HG03378 (cell line): ENCODE measurements around the gene FILIP1L.
"Not testable (repeated sequence)": the region's sequence is repeated elsewhere in the genome, so short reads cannot be mapped to it uniquely, and the experiment has no call there.

Experiments
- ATAC-seq: cut with Tn5 transposase; IDR thresholded peaks from one replicate; pipeline ENCODE4 v1.9.1; 2021; ENCODE audit warnings: mild to moderate bottlenecking, moderate library complexity; ENCODE audit not compliant: unreplicated experiment

FILIP1L gene

DNA sequence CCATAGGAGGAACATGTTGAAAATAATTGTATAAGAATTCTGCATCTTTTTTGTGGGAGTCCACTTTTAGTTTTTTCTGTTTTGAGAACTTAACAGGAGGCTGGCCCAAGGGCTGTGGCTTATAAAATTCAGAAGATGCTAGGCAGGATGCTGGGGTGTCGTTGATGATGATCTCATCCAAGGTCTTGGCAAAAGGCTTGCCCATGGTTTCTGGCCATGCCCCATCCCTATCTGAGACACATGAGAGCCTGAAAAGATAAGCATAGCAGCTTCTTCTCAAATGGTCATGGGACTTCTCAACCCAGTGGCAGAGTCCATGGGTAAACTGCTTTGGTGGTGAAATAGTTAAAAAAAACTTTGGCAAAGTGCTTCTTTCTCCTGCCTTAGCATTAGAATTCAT lies 261.4 kb downstream of the FILIP1L start:
- no peak for ATAC-seq

DNA sequence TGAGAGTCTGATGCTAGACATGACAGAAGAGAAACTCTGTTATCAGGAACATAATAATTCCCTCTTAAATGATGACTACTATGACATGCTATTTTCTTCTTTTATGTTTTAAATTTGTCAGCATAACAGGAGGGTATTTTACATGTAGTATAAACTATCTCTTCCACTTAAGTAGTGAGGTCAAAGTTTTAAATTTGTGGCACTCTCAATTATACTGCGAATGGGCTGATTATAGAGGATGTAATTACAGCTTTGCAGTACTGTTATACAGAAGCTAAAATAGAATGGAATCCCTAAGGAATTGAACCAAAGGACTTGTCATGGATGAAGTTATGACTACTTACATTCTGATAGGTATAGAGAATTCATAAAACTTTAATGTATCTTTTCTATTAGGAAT lies 262.3 kb downstream of the FILIP1L start:
- no peak for ATAC-seq

- ATAC-seq = no peak
These were observed 263.7 kb downstream of the FILIP1L start for GRCh38 chr3:99850608-99851007.

GRCh38 chr3:99848433-99848832 lies 265.9 kb downstream of the FILIP1L start:
- no peak for ATAC-seq

- ATAC-seq = no peak
These were observed 267.7 kb downstream of the FILIP1L start for GRCh38 chr3:99846477-99847160.

DNA sequence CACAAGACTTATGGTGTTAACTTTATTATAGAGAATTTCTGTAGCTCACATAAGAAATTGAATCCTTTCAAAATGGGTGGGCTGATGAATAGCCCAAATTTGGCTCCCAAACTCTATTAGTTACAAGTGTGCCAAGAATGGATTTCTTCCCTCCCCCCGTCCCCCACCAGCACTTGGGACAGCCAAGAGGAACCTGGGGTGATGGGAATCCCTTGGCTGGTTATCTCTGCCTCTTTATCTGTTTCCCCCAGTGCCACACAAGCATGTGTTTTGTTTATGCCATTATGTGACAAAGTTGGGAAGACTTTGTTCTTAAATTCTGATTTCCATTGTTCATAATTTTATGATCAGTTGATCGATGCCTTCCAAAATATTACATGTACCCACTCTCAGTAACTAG lies 268.3 kb downstream of the FILIP1L start:
- no peak for ATAC-seq

- no peak for ATAC-seq
These were observed 269.0 kb downstream of the FILIP1L start for GRCh38 chr3:99845331-99845730.

DNA sequence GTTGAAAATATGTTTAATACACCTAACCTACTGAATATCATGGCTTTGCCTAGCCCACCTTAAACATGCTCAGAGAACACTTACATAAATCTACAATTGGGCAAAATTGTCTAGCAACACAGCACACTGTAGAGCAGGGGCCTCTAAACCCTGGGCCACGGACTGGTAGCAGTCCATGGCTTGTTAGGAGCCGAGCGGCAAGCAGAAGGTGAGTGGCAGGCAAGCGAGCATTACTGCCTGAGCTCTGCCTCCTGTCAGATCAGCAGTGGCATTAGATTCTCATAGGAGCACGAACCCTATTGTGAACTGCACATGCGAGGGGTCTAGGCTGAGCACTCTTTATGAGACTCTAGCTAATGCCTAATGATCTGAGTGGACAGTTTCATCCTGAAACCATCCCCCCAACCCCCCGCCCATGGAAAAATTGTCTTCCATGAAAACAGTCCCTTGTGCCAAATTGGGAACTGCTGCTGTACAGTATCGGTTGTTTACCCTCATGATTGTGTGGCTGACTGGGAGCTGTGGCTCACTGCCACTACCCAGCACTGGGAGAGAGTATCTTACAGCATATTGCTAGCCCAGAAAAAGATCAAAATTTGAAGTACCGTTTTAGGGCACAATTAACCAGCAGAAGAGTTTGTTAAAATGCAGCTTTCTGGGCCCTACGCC lies 270.6 kb downstream of the FILIP1L start:
- peak; percentile 21 for ATAC-seq

DNA sequence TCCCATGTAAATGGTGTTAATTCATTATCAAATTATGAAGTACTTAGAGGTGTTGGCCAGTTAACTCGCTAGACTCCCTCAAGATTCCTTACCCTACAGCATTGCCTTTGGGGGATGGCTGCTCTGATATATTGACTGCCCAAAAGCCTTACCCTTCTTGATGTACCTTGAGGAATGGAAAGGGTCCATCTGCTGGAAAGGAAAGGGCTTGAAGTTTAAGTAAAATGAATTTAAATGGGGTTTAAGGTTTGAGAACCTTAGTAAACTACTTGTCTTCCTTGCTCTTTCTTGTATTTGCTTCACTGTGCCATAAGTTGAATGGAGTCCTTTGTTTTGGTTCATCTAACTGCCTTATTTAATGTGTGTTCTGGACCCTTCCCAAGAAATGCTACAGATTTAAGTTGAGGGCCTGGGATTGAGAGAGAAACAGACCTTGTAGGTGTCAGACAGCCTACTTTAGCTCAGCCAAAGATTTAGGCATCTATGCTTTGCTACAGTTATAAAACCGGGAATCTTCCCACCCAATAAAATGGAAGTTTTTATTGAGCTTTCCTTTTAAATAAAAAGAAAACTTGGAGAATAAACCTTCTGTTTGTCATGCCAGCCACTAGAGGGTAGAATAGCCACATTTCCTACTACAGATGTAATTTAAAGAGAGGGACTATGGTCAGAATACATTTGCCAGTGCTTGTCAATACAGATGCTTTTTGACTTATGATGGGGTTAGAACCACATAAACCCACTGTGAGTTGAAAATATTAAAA lies 271.3 kb downstream of the FILIP1L start:
- peak; percentile 51 for ATAC-seq

DNA sequence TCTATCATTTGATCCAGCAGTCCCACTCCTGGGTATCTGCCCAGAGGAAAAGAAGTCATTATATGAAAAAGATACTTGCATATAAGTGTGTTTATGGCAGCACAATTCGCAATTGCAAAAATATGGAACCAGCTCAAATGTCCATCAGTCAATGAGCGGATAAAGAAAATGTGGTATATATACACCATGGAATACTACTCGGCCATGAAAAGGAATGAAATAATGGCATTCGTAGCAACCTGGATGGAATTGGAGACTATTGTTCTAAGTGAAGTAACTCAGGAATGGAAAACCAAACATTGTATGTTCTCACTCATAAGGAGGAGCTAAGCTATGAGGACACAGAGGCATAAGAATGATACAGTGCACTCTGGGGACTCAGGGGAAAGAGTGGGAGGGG lies 272.4 kb downstream of the FILIP1L start:
- not testable (repeated sequence) for ATAC-seq

DNA sequence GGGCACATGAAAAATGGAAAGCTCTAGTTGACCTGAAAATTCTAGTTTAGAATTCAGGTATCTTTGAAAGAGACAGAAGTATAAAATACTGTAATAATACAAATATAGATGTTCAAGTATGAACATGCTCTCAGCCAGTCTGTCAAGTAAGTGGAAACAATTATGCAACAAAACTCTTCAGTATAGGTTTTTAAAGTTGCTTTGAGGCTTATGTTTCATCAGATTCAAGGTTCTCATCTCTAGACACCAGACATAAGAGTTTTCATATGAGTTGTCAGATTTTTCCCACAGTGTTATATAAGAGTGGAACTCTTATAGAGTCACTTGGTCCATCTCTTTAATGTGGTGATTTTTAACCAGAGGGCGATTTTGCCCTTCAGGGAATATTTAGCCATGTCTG lies 274.7 kb downstream of the FILIP1L start:
- ATAC-seq = no peak

DNA sequence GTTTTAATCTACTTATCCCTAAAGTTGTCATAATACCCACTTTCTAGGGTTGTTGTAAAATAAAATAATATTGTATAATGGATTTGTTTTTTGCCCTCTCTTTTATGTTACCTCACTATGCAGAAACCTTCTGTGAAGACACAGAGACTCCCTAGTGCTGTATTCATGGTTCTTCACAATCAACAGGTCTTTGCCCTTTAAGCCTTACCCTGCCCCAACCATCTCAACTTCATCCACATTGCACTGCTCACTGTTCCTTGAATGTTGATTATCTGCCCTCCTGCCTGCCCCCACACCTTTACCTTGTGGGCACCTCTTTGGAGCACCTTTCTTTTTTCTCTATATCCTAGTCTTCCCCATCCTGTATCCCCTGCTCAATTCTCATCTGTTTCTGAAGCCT lies 275.5 kb downstream of the FILIP1L start:
- no peak for ATAC-seq

DNA sequence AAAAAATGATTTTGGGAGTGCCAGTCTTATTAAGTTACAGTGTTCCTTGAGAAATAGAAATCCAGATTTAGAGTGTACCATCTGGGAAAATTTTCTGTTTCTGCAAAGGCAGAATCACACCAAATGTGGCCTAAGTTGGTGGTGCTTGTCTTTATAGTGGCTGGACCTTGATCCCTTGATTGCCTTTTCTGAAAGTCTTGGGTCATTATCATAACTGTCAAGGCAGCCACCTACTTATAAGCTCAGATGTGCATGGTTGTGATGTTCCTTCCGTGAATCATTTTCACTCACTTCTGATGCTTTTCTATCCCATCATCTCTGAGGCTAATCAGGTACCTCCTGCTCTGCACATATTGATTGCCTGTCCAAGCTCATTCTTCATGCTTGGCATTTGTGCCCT lies 276.6 kb downstream of the FILIP1L start:
- no peak for ATAC-seq

GRCh38 chr3:99836681-99837080 lies 277.6 kb downstream of the FILIP1L start:
- ATAC-seq = no peak

DNA sequence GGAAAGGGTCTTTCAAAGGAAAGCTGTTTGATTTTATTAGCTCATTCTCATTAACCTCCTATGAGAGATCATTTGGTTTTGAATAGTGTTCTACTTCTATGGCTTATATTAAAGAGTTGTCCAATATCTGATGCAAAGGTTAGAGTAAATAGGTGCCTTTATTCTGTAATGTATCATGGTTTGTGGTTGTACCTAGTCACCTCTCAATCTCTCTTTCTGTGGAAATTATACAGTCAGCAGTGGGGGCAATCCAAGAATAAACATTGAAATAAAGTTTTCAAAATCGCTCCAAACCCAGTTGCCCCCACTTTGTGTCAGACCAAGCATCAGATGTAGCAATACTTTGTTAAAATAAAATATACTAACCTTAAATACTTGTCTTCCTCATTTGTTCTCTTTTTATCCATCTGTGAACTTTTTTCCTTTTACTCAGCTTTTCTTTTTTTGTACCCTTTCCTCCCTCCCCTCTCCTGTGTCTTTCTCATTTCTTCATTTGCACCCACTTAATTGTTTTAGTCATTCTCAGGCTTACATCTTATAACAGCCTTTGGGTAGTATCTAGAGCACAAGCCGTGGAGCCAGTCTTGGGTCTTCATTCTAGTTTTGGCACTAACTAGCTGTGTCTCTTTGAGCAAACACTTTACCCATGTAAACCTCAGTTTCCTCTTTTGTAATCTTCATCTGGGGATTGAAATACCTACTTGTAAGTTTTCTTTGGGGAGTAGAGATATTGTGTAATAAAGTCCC lies 279.9 kb downstream of the FILIP1L start:
- no peak for ATAC-seq

GRCh38 chr3:99833617-99834205 lies 280.6 kb downstream of the FILIP1L start:
- no peak for ATAC-seq

DNA sequence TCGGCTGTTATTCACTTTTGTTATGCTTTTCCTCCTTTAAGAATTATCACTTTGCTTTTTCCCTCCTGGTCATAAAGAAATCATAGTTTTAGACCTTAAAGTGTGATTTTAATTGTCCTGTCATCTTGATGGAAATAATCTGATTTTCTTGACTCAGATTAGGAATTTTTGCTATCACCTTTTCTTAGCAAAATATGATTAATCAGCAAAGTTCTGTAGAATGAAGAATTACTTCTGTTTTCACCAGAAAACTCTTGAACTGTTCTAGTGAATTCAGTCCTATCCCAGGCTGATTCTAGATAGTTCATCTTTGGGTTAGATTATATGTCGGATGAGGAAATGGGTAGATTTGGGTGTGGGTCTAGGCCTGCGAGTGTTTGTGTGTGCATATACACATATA lies 284.5 kb downstream of the FILIP1L start:
- no peak for ATAC-seq

GRCh38 chr3:99825004-99825640 lies 289.2 kb downstream of the FILIP1L start:
- no peak for ATAC-seq

DNA sequence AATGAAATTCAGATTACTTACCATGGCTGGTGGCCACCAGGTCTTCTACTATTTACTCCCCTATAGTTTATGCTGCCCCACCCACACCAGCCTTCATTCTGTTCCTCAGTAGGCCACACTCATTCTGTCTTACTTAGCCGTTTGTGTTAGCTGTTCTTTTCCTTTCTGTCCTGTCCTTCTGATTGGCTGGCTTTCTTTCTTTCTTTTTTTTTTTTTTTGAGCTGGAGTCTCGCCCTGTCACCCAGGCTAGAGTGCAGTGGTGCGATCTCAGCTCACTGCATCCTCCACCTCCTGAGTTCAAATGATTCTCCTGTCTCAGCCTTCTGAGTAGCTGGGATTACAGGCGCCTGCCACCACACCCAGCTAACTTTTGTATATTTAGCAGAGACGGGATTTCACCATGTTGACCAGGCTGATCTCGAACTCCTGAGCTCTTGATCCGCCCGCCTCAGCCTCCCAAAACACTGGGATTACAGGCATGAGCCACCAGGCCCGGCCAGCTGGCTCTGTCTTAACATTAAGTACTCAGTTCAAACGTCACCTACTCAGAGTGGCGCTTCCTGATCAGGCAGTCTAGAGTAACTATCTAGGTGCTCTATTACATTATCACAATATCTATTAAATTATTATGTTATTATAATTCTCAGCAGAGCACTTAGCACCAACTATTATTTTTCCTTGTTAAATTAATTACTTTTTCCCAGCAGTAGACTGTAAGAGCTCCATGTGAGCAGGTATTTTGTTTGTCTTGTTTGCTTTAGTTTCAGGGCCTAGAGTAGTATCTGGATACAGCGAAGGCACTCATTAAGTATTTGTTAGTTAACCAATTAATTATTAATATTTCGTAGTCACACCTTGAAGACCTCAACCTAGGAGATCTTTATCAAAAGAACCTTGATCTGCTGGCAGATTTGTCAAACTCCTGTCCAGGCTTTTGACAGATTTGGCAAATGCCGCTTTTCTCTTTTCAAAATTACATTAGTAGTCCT lies 290.3 kb downstream of the FILIP1L start:
- ATAC-seq = no peak
